Embryonic facial prominence (tissue), 1 donor: ENCODE data around the gene SNRPB.

Experiments
- DNase-seq: peaks from one replicate; pipeline ENCODE4 v3.0.0-alpha.2; 2016; ENCODE audit errors: extremely low spot score

Gene SNRPB

GRCh38 chr20:2429051-2429450 lies 41.5 kb downstream of the SNRPB start:
- no peak for DNase-seq

DNA sequence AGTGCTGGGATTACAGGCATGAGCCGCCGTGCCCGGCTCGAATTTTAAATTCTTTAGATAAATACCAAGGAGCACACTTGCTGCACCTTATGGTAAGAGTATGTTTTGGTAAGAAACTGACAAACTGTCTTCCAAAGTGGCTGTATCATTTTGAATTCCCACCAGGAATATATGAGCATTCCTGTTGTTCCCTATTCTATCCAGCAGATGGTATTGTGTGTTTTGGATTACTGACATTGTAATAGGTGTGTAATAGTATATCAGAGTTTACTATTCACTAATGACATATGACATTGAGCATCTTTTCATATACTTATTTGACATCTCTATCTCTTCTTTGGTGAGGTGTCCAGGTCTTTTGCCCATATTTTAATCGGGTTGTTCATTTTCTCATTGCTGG lies 49.3 kb downstream of the SNRPB start:
- no peak for DNase-seq

- DNase-seq, result no peak
Measured at GRCh38 chr20:2420510-2420909, 50.1 kb downstream of the SNRPB start.

DNA sequence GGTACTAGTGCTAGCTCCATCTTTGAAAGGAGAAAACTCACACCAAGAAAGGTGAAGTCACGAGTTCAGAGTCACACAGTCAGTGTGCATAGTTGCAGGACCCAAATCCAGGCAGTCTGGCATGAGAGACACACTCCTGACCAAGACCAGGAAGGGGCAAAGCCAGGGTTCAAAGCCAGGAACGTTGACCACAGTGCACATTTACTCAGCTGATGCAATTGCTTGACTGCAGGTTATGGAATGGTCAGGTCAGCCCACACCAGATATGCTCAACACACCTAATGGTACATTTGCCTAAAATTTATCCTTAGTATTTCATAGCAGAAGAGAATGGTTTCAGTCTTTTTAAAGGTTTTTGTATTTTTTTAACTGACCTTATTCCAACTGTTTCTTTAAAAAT lies 52.2 kb downstream of the SNRPB start:
- DNase-seq, result no peak

GRCh38 chr20:2417213-2417541 lies 53.4 kb downstream of the SNRPB start:
- DNase-seq, result no peak

- DNase-seq, result no peak
Measured at GRCh38 chr20:2416541-2417212, 53.9 kb downstream of the SNRPB start.
